Germinal center (tissue), 1 donor: Measurements from ENCODE around the gene COX8A.
"Not testable (repeated sequence)": the region's sequence is repeated elsewhere in the genome, so short reads cannot be mapped to it uniquely, and the experiment has no call there.

ENCODE experiments used
- DNase-seq: peaks from one replicate; pipeline ENCODE4 v3.0.0; 2012; ENCODE audit warnings: mixed read lengths, low spot score

COX8A gene

GRCh38 chr11:63974259-63975143 is at the start of gene COX8A:
COX8A (plus strand) TSS chr11:63974620; CDS start chr11:63974681, 61 bp downstream.
- DNase-seq, result peak; percentile 99

- DNase-seq, result no peak
Observed at GRCh38 chr11:63929616-63930015, 44.8 kb upstream of the COX8A start.

DNA sequence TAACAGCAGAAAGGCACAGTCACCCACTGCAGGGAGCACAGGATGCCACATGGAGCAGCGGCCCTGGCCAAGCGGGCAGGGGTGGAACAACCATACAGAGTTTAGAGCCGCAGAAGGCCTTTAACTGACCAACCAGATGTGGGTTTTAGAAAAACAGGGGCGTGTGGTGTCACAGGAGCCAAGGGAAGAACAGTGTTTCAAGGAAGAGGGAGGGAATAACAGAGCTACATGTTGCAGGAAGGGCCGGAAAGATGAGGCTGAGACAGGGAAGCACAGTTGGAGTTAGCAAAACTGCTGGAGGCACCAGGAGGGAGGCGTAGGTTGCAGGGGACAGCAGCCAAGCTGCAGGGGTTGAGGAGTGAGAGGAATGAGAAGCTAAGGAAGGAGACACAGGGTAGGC is 43.4 kb upstream of the COX8A start:
- no peak for DNase-seq

- DNase-seq, result no peak
Observed at GRCh38 chr11:63931876-63932275, 42.5 kb upstream of the COX8A start.

DNA sequence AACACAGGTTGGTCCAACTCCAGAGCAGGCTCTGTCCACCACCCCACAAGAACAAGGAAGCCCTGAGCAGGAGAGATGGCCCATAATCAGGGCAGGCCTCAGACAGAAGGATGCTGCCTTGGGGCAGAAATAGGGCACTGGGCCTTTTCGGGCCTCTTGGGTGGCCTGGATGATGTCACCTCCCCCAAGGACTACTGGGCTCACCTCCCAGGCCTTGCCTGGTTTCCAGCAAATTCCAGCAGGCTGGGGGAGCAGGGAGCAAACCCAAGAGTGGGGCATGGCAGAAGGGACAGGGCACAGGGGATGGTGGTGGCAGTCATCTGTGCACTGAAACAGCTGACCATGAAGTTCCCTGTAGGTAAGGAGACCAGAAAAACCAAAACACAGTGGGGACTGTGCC is 41.0 kb upstream of the COX8A start:
- DNase-seq, result no peak

DNA sequence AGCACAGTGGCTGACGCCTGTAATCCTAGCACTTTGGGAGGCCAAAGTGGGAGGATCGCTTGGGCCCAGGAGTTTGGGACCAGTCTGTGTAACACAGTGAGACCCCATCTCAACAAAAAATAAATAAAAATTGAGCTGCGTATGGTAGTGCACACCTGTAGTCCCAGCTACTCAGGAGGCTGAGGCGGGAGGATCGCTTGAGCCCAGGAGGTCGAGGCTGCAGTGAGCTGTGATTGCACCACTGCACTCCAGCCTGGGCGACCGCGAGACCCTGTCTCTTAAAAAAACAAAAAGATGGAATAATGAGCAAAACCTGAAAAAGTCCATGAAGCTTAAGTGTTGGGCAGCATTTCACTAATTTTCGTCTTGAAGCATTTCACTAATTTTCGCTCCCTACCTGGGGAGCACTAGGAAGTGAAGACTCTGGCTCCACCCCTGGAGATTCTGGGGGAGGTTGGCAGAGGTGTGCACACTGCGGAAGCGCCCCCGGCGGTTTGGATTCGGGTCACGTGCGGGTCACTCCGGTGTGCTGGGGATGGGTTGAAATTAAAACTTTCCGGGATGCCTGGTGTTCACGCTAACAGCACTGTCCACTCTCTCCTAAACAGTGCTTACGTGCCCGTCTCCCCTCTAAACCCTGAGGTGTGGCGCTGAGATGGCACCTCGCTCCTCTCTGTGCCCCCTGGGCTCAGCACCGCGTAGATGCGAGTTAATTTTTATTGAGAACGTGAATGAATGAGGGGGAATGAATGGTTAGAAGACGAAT is 36.5 kb upstream of the COX8A start:
- DNase-seq, result peak; percentile 76

DNA sequence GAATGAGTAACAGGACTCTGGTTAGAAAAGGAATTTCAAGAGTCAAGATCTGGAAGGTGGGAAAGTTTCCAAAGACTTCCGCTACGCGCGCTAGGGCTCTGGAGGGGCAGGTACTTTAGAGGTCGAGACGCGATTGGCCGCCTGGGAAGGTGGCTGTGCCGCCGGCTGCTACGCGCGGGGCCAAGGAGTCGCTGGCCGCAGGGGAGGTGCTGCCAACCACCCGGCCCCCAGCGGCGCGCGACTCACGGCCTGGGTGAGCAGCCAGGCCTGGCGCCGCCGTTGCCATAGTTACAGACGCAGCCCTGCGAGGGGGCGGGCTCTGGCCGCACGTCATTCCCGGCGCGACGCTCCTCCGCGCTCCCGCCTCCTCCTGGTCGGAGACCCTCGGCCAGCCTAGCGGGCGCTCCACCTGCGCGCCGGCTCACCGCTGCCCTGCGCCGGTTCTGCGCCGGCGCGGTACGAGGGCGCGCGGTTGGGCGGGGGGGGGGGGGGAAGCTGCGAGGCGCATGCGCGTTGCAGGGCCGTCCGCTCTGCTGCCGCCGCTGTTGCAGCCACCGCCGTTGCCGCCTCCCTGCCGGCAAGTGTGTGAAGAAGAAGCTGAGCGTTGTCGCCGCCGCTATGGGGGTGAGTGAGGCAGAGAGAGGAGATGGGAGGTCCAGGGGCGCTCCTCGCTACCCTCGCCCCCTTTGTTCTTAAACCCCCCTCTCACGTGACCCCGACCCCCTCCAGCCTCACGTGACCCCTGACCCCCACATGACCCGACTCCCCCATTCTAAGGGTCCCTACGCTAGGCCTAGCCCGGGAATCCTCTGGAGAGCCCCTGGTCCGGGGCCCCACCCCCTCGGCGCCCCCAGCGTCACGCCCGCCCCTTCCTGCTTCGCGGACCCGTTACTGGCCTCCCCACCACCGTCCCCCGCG is 35.7 kb upstream of the COX8A start, which contains the start of gene NAA40:
Gene NAA40 (plus strand): TSS at position 524 of the 918 bp plus-strand sequence. CDS start 95 bp downstream, at position 619.
- peak; percentile 97 for DNase-seq

DNA sequence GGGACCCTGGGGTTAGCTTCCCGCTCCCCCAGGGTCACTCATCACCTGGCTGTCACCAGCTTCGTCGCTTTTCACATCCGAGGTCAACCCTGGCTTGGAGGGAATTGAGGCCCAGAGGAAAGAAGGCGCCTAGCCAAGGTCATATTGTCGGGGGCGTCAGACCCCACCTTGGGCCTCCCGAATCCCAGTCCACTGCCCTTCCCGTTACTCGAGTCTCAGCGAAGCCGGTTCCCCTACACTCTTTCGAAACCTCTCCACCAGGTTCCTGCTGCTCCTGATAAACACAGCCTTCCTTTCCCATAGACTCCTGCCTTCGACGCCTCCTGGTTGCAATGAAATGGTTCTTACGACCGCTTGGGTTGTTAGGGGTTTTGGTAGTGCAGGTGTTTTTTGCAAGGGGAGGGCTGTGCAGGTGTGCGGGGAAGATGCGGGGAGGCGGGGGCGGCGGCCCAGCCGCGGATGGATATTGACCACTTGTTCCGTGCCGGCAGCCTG is 35.0 kb upstream of the COX8A start:
- DNase-seq, result peak; percentile 48

- DNase-seq, result peak; percentile 38
Observed at GRCh38 chr11:63940786-63941185, 33.6 kb upstream of the COX8A start.

DNA sequence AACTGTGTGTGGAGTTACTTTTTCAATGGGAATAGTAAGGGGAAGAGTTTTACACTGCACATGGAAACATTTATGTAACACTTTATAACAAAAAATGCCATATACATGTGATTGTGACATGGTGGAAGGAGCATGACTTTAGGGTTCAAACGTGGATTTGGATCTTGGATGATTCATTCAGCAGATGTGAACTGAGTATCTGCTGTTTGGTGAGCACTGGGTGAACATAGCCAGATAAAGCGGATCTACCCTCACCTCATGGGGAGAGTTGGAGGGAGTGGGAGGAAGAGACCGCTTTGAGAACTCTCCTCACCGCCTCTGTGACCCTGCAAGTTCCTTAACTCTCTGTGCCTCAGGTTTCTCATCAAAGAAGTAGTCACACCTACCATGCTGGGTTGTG is 32.5 kb upstream of the COX8A start:
- DNase-seq, result no peak

DNA sequence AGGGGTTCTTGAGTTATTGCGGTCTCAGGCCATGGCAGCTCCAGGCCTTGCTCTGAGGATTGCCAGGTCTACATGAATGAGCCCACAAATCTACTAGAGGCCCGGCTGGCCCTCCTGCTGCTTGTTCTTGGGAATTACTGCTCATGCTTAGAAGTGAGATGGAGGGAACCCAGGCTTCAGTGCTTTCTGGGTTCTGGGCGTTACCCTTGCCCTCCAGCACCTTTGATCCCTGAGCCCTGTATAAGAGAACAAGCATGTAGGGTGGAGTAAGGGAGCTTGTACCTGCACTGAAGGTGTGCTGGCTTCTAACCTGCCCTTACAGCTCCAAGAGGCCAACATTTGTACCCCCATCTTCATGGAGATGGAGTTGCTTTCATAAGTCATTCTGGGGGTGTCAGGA is 31.6 kb upstream of the COX8A start:
- no peak for DNase-seq

GRCh38 chr11:63944987-63945386 is 29.4 kb upstream of the COX8A start:
- DNase-seq, result no peak

DNA sequence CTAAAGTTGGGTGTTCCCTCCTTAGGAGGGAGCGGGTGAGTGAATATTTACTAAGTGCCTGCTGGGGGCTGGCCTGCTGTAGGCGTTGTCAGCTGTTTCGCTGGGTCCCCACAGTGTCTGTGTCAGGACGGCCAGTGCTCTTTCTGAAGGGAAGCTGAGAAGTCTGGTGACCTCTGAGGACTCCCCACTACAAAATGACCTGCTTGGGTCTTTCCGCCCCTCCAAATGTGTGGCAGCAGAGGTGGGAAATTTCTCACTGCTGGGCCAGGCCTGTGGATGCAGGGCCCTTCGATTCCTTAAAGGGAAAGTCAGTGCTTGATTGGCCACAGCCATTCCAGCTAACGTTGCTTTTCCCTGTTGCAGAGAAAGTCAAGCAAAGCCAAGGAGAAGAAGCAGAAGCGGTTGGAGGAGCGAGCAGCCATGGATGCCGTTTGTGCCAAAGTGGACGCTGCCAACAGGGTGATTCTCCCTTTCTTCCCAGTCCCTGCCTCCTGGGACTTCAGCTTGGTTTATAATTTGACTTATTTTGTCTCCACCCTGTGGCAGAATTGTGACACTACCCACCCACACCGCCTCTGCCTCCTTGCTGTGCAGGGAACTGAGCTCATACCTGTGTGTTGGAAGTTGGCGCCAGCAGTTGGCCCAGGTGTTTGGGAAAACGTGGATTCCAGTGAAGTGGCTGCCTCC is 28.8 kb upstream of the COX8A start:
- peak; percentile 50 for DNase-seq

DNA sequence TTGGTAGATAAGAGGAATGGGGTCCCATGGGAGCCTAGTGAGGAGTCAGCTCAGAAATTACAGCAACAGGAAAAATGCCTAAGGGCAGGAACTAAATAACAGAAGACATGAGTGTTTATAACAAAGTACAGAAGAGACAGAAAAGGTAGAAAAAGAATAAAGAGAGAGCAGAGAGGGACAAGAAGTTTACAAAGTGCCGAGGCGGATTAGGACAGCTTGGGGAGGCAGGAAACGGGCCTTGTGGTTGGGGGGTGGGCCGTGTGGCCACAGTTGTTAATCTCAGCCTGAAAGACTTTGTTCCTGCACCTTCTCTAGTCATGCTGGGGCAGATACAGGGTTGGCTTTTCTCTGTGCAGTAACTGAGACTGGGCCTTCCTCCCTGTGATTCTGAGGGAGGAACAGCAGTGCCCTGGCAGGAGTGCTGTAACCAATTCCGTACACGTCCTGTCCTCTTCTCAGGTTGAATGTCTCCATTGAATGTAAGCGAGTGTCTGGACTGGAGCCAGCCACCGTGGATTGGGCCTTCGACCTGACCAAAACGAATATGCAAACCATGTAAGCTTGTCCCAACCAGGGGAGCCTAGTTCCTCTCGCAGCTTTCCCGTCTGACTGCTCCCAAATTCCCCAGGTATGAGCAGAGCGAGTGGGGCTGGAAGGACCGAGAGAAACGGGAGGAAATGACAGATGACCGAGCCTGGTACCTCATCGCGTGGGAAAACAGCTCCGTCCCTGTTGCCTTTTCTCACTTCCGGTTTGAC is 22.5 kb upstream of the COX8A start:
- no peak for DNase-seq

- no peak for DNase-seq
Observed at GRCh38 chr11:63952570-63952969, 21.9 kb upstream of the COX8A start.

- DNase-seq, result no peak
Observed at GRCh38 chr11:63958008-63958407, 16.4 kb upstream of the COX8A start.

- DNase-seq, result no peak
Observed at GRCh38 chr11:63961608-63962412, 12.6 kb upstream of the COX8A start.

DNA sequence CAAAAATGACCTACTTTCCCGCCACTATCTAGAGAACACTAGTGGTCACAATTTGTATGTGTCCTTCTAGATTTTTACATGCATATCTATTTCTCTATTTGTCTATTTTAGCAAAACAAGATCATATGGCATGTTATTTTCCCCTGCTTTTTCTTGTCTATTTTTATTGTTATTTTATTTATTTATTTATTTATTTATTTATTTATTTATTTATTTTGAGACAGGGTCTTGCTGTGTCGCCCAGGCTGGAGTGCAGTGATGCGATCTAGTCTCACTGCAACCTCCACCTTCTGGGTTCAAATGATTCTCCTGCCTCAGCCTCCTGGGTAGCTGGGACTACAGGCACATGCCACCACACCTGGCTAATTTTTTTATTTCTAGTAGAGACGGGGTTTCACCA is 10.5 kb upstream of the COX8A start:
- not testable (repeated sequence) for DNase-seq

DNA sequence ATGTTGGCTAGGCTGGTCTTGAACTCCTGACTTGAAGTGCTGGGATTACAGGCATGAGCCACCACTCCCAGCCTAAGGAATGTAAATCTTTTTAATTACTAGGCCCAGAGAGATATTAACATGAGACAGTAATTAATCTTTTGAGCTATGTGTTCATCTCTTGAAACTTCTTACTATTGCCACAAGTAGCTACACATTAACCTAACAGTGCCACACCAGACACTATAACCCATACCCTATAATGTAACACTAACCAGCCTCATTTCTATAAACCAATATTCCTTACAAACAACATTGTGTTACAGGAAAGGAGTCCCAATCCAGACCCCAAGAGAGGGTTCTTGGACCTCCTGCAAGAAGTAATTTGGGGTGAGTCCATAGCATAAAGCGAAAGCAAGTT is 8.0 kb upstream of the COX8A start:
- no peak for DNase-seq

GRCh38 chr11:63969461-63969860 is 5.0 kb upstream of the COX8A start:
- DNase-seq, result no peak
